Fibroblast of skin of right quadriceps (primary cell): ENCODE data around the gene ANKRD16.
"Not testable (repeated sequence)": the region's sequence is repeated elsewhere in the genome, so short reads cannot be mapped to it uniquely, and the experiment has no call there.

ENCODE experiments used
- DNase-seq: peaks from one replicate; pipeline ENCODE4 v3.0.0-alpha.2; 2013

ANKRD16 gene

DNA sequence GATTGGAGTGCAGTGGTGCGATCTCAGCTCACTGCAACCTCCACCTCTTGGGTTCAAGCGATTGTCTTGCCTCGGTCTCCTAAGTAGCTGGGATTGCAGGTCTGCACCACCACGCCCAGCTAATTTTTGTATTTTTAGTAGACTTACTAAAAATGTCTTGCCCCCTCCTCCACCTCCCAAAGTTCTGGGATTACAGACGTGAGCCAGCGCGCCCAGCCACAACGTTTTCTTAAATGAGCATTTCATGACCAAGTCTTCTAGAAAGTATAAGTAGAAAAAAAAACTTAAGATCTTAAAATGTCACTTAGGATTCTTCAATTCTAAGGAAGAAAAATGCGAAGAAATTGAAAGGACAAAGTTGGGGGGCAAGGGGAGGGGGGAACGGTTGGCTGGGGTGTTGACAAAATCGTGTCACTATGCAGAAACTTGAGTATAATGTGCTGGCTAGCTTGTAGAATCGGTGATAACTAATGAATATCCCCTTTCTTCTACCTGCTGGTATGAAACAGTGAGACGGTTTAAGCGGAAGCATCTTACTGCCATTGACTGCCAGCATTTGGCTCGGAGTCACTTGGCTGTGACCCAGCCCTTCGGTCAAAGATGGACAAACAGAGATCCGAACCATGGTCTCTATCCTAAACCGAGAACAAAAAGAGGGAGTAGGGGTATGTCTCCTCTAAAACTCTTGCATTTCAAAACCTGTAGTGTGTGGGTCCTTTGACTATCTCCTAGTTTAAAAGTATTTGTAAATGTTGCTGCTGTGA is 13.0 kb upstream of the ANKRD16 start:
- DNase-seq: no peak

DNA sequence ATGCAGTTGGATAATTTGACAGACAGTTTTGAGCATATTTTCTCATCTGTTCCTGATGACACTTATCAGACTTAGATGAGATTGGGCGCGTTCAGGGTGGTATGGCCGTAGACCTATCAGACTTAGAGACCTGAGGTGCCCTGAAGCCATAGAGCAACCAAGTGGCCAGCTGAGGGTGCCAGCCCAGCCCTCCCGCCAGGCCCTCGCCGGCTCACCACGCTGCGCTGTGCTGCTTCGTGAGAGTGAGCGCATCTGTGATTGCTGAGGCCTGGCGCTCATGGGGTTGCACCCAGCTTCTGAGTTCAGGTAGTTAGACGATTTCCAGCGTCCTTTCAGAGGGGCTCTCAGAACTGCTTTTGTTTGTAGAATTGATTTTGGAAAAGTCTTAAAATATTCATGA is 10.6 kb upstream of the ANKRD16 start:
- DNase-seq: no peak

DNA sequence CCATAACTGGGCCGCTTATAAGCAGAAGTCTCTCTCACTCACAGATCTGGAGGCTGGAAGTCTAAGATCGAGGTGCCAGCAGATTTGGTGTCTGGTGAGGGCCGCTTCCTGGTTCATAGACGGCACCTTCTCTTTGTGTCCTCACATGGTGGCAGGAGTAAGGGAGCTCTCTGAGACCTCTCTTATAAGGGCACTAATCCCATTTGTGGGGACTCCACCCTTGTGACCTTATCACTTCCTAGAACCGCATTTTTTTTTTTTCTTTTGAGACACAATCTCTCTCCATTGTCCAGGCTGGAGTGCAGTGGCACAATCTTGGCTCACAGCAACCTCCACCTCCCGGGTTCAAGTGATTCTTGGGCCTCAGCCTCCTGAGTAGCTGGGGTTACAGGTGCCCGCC is 8.5 kb upstream of the ANKRD16 start:
- DNase-seq: no peak

DNA sequence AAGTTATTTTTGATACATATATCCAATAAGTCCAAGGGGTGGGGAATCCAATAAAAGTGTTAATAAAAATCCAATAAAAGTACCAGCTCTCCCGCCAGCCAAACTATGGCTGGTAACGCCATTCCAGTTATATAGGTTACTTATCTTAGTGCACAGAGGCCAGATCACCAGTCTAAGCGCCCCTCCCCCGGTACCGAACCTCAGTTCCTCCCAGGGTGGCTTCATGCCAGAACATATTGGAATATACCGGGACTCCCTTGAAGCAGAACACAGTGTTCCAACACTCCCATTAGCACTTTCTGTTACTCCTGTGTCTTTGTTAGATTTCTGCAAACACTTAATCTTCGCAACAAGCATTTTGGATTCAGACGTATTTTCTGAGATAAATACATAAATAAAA is 7.8 kb upstream of the ANKRD16 start:
- DNase-seq: no peak

DNA sequence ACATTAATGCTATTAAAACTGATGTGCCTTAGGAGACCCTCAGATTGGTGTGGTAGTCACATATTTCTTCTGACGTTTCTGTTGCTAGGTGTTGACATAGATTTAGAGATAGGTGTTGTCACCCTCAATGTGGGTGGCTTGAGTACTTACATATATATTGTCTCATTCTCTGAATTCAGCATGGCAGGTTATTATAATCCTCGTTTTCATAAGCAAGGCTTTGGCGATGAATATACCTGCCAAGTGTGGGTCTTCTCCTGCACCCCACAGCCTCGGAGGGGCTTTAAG is 7.3 kb upstream of the ANKRD16 start:
- no peak for DNase-seq

DNA sequence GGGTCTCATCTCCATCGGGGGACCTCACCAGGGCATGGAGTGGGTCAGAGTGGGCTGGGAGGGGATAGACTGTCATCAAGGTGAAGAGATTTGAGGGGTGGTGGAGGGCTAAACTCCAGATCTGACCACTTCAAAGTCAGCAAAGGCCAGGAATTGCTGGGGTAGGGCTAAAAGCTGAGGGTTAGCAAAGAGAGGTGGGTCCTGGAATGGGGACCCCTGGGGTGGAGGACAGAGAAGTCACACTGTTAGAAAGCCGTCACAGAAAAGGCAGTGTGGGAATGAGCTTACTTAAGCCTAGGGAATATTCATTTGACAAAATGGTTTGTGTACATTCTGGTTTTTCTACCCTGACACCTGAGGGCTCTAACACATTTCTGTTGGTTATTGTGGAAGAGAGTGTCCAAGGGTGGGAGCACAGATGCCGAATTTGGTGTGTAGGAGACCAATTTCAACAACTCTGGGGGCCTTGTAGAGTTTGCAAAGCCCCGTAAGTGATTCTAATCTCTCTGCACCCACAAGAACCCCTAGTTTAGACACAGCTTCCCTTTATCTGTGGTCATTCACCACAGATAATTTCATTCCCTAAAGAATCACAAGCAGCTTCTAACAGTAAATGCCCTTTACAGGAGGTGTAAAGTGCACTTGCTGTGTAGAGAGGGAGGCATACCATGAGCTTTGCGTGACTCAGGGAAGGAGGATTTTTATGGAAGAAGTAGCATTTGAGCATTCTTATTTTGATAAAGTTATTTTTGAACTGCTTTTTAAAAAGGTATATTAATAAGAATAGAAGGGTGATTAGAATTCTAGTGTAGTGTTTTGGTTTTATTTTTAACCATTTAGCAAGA is 6.7 kb upstream of the ANKRD16 start:
- DNase-seq: no peak

DNA sequence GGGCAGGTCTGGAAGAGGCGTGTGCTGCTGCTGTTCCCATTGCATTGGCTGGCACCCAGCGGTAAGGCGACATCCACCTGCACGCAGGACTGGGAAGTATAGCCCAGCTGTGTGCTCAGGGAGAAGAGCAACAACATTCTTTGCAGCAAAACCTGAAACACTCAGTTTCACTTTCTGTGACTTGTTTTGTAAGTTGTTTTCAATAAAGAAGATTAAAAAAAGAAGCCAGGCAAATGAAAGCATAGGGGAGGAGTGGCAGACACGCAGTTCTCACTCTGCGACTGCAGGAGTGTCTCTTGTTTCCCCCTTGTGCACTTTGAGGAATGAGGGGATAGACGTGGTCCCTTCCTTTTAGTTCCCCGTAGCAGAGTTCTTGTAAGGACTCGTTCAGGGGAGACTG is 6.1 kb upstream of the ANKRD16 start:
- no peak for DNase-seq

DNA sequence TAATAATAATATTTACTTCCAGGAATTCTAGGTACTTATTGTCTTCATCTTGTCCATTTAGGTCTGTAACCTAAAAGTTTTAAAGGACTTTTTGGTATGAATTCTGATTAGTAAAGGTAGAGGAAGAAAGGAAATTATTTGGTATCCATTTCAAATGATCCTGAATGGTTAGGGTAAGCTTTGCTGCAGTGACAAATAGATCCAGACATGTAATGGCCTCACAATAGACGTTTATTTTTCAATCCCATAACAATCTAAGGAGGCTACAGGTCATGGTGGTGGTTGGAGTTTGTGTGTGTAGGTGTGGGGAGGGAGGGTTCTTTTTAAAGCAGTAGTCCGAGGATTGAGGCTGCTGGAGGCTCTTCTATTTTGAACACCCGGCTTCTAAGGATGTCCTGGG is 5.7 kb upstream of the ANKRD16 start:
- no peak for DNase-seq

DNA sequence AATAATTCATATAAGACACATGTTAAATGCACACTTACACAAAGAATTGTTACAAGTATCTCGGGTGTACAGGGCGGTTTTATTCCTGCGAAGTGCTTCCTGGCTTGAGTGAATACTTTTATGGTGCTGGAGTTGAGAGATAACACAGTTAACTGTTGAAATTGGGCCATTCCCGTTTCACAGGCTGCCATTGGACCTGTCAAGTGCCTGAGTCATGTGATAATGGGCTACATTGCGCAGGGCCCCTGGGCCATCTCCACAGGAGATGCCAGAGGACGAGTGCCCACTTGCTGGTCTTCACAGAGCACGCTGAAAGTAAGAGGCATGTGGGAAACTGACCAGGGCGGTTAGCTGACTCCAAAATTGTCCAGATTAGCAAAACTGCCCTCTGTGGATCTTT is 5.2 kb upstream of the ANKRD16 start:
- no peak for DNase-seq

DNA sequence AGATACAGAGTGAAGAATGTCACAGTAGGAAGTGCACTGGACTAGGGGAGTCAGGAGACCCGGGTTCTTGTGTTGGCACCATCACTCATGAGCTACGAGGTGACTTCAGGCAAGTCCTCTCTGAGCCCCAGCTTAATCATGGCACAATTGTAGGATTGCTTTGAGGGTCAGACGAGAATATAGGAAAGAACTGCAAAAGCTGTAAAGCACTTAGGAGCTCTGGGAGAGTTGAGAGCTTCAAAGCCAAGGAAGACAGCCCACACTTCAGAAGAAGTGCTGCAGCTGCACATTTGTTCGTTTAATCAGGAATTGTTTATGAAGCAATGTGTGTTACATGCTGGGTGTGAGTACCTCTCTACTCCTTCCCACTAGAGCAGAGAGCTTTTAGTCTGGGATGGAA is 4.7 kb upstream of the ANKRD16 start:
- no peak for DNase-seq

DNA sequence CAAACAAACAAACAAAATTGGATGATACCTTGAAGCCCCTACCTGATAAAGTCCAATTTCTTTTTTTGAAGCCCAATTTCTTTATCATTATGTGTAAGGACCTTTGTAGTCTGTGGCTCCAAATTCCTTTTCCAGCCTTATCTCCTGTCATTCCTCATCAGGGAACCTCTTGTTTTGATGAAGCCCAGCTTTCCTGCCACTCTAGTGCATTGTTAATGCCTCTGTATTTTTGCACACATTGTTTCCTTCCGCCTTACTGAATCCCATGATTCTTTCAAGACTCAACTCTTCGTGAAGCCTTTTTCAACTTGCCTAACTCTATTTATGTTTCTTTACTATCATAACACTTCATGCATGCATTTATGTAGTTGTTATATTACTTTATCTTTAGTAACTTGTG is 3.6 kb upstream of the ANKRD16 start:
- no peak for DNase-seq

DNA sequence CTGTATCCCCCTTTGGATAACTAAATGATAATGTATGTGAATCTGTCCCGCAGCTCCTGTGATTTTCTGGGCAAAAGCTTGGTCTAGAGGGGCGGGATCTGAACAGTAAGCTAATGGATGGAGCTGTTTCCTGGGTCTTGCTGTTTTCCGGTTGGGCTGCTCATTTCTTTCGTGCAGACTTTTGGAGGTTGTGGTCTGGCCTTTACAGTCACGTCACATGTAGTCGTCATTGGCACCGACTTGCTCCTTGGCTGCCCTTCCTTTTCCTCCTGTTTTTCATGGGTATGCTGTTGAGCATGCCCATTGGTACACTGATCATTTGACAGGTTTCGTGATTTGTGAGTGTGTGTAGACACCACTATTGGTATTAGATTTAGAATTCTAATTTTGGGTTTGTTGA is 2.3 kb upstream of the ANKRD16 start:
- no peak for DNase-seq

DNA sequence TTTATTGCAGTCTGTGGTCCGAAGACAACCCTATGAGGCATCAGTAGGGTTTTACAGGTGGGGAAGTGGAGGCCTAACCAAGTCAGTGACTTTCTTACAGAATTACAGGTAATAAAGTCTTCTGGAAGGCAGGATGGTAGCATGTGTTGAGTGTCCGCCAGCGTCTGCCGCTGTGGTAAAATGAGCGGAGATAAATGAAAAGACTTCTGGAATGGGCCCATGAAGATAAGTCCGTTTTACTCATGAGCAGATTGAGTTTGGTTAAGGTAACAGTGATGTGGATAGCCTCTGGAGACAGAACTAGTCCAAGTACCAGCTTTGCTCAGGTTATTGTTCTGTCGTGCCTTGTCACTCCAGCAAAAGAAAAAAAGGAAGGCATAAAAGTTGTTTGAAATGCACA is 1.3 kb upstream of the ANKRD16 start:
- no peak for DNase-seq

DNA sequence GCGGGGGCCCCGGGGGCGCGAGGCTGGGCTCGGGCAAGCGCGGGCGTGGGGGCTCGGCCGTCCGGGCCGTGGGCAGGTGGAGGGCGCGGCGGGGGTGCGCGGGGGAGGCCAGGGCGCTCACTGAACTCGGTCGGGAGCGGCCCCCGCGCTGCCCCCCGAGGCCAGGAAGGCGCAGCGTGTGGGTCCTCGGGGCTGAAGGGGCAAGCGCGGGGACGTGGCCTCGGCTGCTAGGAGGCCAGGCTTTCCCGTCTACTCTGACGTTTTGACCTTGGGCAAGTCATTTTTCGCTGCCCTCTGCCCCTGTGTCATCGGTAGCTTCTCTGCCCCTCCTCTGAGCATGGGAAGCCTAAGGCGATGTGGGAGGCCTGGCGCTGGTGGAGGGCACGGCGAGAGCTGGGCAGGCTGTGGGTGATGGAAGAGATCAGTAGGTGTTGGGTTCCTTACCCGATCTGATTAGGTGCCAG is 791 bp upstream of the ANKRD16 start:
- no peak for DNase-seq

DNA sequence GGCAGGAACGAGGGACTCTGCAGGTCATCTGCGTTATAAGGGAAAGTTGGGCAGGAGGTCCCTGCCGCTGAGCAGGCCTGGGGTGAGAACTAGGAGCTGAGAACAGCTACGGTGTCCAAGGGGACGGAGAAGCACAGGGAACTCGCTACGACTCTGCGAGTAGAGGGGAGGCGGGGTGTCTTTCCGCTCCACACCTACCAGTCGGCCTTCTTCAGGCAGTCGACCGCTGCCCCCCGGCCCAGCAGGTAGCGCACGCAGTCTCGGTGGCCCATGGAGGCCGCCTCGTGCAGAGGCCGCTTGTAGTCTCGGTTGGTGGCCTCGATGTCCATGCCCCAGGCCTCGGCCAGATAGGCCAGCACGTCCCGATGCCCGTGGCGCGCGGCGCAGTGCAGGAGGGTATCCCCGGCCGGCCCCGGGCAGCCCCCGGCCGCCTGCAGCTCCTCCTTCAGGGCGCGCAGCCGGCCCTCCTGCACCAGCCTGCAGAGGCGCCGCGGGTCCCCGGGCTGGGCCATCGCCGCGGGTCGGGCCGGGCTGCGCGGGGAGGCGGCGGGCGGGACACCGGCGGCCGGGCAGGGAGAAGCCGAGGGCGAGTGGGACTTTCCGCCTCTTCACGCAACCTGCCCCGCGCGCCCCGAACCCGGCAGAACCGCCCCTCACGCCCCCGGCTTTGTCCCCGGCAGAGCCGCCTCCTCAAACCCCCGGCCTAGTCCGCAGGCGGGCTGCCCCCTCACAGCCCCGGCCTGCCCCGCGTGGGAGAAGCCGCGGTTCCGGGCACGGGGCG is 660 bp downstream of the ANKRD16 start:
- DNase-seq: peak; percentile 23

DNA sequence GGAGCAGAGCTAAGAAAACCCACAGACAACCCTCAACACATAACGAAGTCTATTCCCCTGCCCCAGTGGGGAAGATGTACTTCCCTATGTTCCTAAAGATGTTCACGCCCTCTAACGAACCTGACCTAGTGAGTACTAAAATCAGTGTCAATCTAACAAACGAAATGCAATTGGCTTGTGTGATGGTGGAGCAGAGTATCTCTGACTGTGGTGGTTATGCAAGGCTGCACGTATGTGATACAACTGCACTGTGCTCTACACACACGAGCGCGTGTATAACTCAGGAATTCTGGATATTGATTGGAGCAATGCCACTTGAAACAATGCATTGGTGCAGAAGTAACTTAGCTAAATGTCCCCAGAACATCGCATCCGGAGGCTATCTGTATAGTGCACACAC is 1.3 kb downstream of the ANKRD16 start:
- DNase-seq: peak; percentile 31

DNA sequence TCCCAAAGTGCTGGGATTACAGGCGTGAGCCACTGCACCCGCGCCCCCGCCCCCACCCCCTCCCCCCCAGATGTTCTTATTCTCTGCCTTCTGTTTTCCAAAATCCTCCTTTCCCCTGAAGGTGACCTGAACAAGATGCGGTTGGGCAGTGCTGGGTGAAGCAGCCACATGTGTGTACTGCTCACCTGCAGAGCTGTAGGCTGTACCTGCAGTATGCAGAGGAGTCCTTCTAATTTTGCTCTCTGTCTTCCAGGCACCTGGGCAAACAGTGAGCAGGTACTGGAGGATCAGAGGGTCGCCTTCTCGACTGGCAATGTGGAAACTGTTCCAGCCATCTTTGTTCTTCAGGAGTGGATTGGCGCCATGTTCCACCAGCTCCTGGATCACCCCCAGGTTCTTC is 2.1 kb downstream of the ANKRD16 start:
- DNase-seq: no peak

DNA sequence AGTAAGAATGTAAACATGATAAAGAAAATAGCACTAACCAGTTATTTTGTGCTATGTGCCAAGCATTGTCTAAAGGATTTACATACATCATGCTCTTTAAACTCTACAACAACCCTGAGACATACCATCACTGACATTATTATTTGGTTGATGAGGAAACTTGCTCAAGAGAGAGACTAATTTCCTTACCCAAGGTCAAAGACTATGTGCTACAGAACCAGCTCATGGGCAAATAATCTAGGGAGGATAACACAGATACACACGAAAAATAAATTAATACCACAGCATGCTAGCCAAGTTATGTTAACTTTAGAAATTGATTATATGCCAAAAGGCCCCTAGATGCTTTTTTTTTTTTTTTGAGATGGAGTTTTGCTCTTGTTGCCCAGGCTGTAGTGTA is 2.7 kb downstream of the ANKRD16 start:
- DNase-seq: no peak

DNA sequence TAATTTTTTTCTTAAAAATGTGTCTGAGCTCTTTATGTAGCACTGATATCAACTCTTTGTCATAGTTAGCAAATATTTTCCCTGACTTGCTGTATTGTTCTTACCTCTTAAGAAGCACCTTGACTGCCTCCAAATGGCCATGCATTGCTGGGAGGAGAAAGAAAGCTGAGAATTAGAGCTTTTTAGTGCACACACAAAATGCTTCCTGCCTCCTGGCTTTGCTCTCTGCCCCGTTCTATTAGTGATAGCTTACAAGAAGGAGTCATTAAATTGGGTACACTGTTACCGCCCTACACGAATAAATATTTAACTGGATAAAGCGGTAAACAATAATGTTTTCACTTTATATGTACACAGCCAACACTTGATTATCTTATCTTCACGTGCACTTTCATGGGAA is 4.1 kb downstream of the ANKRD16 start:
- DNase-seq: no peak

DNA sequence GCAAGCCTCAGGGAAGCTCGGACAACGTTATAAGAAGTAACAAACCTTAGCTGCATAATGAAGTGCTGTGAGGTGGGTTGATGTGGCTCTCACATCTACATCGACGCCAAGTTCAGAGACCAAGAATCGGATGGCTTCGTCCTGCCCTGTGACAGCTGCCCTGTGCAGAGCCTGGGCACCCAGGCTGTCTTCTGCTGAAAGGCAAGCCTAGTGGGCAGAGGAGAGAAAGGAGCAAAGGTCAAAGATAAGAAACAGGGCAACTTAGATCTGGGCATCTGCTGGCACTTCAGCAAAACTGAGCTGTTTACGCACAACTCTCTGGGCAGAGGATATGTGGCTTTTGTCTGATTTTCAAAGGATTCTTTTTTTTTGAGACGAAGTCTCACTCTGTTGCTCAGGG is 6.7 kb downstream of the ANKRD16 start:
- no peak for DNase-seq

DNA sequence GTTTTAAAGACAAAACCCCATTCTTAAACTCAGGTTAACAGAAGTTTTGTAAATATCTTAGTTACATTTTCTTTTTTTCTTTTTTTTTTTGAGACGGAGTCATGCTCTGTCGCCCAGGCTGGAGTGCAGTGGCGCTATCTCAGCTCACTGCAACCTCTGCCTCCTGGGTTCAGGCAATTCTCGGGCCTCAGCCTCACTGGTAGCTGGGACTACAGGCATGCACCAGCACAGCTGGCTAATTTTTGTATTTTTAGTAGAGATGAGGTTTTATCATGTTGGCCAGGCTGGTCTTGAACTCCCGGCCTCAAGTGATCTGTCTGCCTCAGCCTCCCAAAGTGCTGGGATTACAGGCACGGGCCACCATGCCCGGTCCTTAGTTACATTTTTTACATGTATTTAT is 12.7 kb downstream of the ANKRD16 start:
- DNase-seq: not testable (repeated sequence)

DNA sequence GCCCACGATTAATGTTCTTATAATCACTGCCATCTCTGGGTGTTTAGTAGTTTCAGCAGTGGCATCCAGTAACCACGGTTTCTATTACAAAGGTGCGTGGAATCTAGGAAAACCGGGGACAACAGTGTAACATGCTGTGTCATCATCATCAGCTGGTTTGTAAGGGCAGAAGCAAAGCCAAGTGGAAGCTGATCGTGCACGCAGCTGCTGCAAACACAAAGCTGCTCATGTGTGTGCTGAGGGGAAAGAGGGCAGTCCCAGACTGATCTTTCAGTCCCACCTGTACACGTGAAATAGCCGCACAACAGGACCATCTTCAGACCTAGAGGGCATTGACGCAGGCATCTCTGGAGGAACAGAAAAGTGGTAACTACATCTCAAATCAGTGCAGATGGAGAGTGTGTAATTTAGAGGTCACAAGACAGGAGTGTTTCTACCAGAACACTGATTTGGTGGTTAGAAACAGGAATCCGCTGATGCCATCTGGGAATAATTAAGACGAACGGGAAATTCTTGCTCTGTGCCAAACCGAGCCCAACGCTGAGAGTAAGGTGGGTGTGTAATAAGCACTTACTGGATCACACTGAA is 13.4 kb downstream of the ANKRD16 start:
- peak; percentile 95 for DNase-seq

DNA sequence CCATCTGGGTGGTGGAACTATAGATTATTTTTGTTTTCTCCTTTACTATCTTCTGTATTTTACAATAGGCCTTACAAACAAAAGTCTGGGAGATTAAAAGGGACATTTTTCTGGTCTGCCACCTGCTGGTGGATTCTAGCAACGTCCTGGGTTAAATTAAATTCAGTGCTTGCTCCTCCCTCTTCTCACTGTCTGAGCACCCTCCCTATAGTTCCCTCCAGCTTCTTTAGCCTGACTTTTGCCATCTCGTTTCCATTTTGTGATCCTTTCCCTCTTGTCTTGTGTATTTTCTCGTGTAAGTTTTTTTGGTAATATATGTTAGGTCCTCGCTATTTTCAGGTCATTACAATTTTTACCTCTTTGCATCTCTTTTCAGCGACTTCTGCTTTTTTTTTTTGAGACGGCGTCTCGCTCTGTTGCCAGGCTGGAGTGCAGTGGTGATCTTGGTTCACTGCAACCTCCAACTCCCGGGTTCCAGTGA is 16.1 kb downstream of the ANKRD16 start:
- DNase-seq: peak; percentile 69
